Measurements from ENCODE around the gene IER5L. TPM values are rescaled to one million over a fixed set of nuclear protein-coding genes. Genes with fewer than 3 reads are reported as not detected.
A peak's percentile ranks its signal among the peaks of the same experiment; 100 is the strongest.

The IER5L gene
- total and polyA plus RNA-seq, 9 of the 15 experiments (the other 6 are each of a cell fraction or from before 2014, with no cell fraction given): 0.14 to 11.9 (median 0.52) TPM

DNA sequence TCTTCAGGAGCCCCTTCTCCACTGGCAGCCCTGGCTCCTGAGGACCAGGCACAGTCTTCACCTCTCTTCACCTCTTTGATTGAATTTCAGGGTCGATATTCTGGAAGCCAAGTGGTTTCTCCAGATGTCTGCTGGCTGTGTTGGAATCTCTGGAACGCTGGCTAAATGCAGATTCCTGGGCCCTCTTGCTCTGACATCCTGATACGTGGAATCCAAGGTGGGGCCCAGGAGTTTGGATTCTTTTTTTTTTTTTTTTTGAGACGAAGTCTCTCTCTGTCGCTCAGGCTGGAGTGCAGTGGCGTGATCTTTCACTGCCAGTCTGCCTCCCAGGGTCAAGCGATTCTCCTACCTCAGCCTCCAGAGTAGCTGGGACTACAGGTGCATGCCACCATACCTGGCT lies 26.8 kb upstream of the IER5L start:
- H3K36me3 ChIP-seq (ENCODE audit: control insufficient read depth, insufficient read depth, low read length): no peaks in the 10 kb centered on the region
- intact Hi-C loops (cut with micrococcal nuclease) (no loop called here), in situ Hi-C loops (cut with MboI) (no loop called here)
- H3K4me1 ChIP-seq (replicated peaks in 1 of 2; ENCODE audit: control insufficient read depth in 2 of 2, insufficient read depth in 2 of 2, low read length in 2 of 2): peaks cover 12 to 26% of the 10 kb centered on the region in 2 experiments
- no peak overlapping the region for H3K4me3 ChIP-seq
- H3K27me3 ChIP-seq (ENCODE audit: control insufficient read depth in 2 of 2, insufficient read depth in 2 of 2, low read length in 2 of 2): no peaks in the 10 kb centered on the region
- H3K27ac ChIP-seq (ENCODE audit: extremely low read depth, low read depth, low read length): no peak overlapping the region
- H3K9me3 ChIP-seq (replicated peaks; ENCODE audit: control insufficient read depth, insufficient read depth, low read depth, low read length): no peaks in the 10 kb centered on the region
- no peaks in the 10 kb centered on the region for H3K9me1 ChIP-seq (ENCODE audit: control insufficient read depth, insufficient read depth, low read length)
- H3K9ac ChIP-seq (ENCODE audit: insufficient read depth in 1 of 2, low read depth in 2 of 2, low read length in 2 of 2): no peak overlapping the region
- no TSS peak for BruUV-seq (replicated peaks)
- no peak for DNase-seq (ENCODE audit: extremely low read depth in 1 of 4, low spot score in 3 of 4)
- TF ChIP-seq JUN (IDR thresholded peaks at IDR 0.05; ENCODE audit: borderline replicate concordance, low read depth, low read length) (no peak), JUN (CRISPR knock-in tag; IDR thresholded peaks at IDR 0.05; ENCODE audit: borderline replicate concordance) (no peak), ZNF384 (IDR thresholded peaks at IDR 0.05; ENCODE audit: low read depth, low read length) (peak; percentile 61), CBFA2T3 (IDR thresholded peaks at IDR 0.05) (peak; percentile 63), RBM22 (IDR thresholded peaks at IDR 0.05; ENCODE audit: low read depth, low read length, poor library complexity, severe bottlenecking) (no peak)
- 0 out of 2 replicates have a peak, but pooled peaks cover 4% of the 10 kb centered on the region for H4K20me1 ChIP-seq (replicated peaks; ENCODE audit: control insufficient read depth, insufficient read depth, low read length)
- H2AFZ ChIP-seq (ENCODE audit: low read depth, low read length): no peak overlapping the region
- no peaks in the 10 kb centered on the region for H3K79me2 ChIP-seq (ENCODE audit: control insufficient read depth, insufficient read depth, low read length)
- ATAC-seq: no peak
- CTCF ChIA-PET (ENCODE audit: low intra/inter-chr PET ratio): no interaction called here
- no peak overlapping the region for H3K4me2 ChIP-seq (ENCODE audit: insufficient read depth, low read length)
- POLR2A ChIA-PET: interaction anchor here (1.0 kb wide), 1 partner anchor 9 kb away, joined by 4 read pairs; no protein-coding TSS in a partner anchor
- 40% methylated on average over 4 of the region's 7 CpGs for WGBS (ENCODE audit: insufficient coverage, low coverage, missing lambda C conversion rate)
- FAIRE-seq: no peak

DNA sequence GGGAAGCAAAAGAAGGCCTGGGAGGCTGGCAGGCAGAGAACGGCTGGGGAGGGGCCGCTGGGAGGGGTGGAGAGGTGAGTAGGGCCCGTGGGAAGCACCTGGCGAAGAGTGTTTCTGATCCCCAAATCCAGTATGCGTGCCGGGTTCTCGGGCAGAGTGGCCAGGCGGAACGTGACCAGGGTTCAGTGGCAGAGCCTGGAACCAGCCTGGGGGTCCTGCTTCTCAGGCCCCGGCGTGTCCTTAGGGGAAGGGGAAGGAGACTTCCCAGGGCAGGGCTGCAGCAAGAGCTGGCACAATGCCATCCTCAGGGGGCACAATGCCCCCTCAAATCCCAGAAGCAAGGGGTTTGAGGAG lies 25.5 kb upstream of the IER5L start:
- peaks cover 4% of the 10 kb centered on the region; the same call in 1 of the 2 replicates for H4K20me1 ChIP-seq (replicated peaks; ENCODE audit: control insufficient read depth, insufficient read depth, low read length)
- H3K9me1 ChIP-seq (ENCODE audit: control insufficient read depth, insufficient read depth, low read length): no peaks in the 10 kb centered on the region
- peak overlapping the region; percentile 98 for H2AFZ ChIP-seq (ENCODE audit: low read depth, low read length)
- in situ Hi-C loops (cut with MboI) (no loop called here), intact Hi-C loops (cut with micrococcal nuclease) (no loop called here)
- H3K4me3 ChIP-seq: 0 out of 2 replicates have a peak overlapping the region, but pooled peaks have one; percentile 75
- H3K4me1 ChIP-seq (replicated peaks in 1 of 2; ENCODE audit: control insufficient read depth in 2 of 2, insufficient read depth in 2 of 2, low read length in 2 of 2): peaks cover 9 to 24% of the 10 kb centered on the region in 2 experiments
- 94% methylated on average over 3 of the region's 11 CpGs for WGBS (ENCODE audit: insufficient coverage, low coverage, missing lambda C conversion rate)
- H3K27me3 ChIP-seq (ENCODE audit: control insufficient read depth in 2 of 2, insufficient read depth in 2 of 2, low read length in 2 of 2): no peaks in the 10 kb centered on the region
- peak; percentile 27; the same call in 1 of the 2 replicates for TF ChIP-seq NFIC (IDR thresholded peaks at IDR 0.05)
- TF ChIP-seq STAG1 (CRISPR knock-in tag; IDR thresholded peaks at IDR 0.05; ENCODE audit: borderline replicate concordance): peak; percentile 16; the same call in 1 of the 2 replicates
- TF ChIP-seq ZBTB7A (IDR thresholded peaks at IDR 0.05; ENCODE audit: borderline replicate concordance, control insufficient read depth, low read depth, low read length): 0 out of 2 replicates have a peak, but pooled peaks have one; percentile 11
- TF ChIP-seq NCOR1 (IDR thresholded peaks at IDR 0.05): no peak
- TF ChIP-seq, protein P1, sequence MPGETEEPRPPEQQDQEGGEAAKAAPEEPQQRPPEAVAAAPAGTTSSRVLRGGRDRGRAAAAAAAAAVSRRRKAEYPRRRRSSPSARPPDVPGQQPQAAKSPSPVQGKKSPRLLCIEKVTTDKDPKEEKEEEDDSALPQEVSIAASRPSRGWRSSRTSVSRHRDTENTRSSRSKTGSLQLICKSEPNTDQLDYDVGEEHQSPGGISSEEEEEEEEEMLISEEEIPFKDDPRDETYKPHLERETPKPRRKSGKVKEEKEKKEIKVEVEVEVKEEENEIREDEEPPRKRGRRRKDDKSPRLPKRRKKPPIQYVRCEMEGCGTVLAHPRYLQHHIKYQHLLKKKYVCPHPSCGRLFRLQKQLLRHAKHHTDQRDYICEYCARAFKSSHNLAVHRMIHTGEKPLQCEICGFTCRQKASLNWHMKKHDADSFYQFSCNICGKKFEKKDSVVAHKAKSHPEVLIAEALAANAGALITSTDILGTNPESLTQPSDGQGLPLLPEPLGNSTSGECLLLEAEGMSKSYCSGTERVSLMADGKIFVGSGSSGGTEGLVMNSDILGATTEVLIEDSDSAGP (CRISPR knock-in tag; IDR thresholded peaks at IDR 0.05): no peak
- TF ChIP-seq ZNF79 (CRISPR knock-in tag; IDR thresholded peaks at IDR 0.05; ENCODE audit: low read depth): no peak
- no peak for TF ChIP-seq ZNF695 (CRISPR knock-in tag; IDR thresholded peaks at IDR 0.05)
- TF ChIP-seq, protein P2, sequence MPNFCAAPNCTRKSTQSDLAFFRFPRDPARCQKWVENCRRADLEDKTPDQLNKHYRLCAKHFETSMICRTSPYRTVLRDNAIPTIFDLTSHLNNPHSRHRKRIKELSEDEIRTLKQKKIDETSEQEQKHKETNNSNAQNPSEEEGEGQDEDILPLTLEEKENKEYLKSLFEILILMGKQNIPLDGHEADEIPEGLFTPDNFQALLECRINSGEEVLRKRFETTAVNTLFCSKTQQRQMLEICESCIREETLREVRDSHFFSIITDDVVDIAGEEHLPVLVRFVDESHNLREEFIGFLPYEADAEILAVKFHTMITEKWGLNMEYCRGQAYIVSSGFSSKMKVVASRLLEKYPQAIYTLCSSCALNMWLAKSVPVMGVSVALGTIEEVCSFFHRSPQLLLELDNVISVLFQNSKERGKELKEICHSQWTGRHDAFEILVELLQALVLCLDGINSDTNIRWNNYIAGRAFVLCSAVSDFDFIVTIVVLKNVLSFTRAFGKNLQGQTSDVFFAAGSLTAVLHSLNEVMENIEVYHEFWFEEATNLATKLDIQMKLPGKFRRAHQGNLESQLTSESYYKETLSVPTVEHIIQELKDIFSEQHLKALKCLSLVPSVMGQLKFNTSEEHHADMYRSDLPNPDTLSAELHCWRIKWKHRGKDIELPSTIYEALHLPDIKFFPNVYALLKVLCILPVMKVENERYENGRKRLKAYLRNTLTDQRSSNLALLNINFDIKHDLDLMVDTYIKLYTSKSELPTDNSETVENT (CRISPR knock-in tag; IDR thresholded peaks at IDR 0.05): no peak
- POLR2A ChIA-PET: interaction anchor here (0.6 to 0.7 kb wide), 3 partner anchors 19 to 864 kb away, joined by 3 to 4 read pairs (median 4); no protein-coding TSS in a partner anchor
- ATAC-seq (no peak), DNase-seq (ENCODE audit: extremely low read depth in 1 of 4, low spot score in 3 of 4) (no peak), FAIRE-seq (no peak)
- no peaks in the 10 kb centered on the region for H3K9me3 ChIP-seq (replicated peaks; ENCODE audit: control insufficient read depth, insufficient read depth, low read depth, low read length)
- H3K27ac ChIP-seq (ENCODE audit: extremely low read depth, low read depth, low read length): no peak overlapping the region
- no peaks in the 10 kb centered on the region for H3K36me3 ChIP-seq (ENCODE audit: control insufficient read depth, insufficient read depth, low read length)
- CTCF ChIA-PET (ENCODE audit: low intra/inter-chr PET ratio): no interaction called here
- no TSS peak for BruUV-seq (replicated peaks)
- H3K79me2 ChIP-seq (ENCODE audit: control insufficient read depth, insufficient read depth, low read length): no peaks in the 10 kb centered on the region
- H3K4me2 ChIP-seq (ENCODE audit: insufficient read depth, low read length): peak overlapping the region; percentile 71
- peak overlapping the region in 1 of 2 experiments; percentile 91; a peak in 2 of 4 replicates for H3K9ac ChIP-seq (ENCODE audit: insufficient read depth in 1 of 2, low read depth in 2 of 2, low read length in 2 of 2)

All from K562 (cell line).